GM18505 (cell line): Measurements from ENCODE around the gene STAT5B.
A peak's percentile ranks its signal among the peaks of the same experiment; 100 is the strongest.
"Not testable (repeated sequence)": the region's sequence is repeated elsewhere in the genome, so short reads cannot be mapped to it uniquely, and the experiment has no call there.

Experiments
- ATAC-seq: cut with Tn5 transposase; IDR thresholded peaks from one replicate; pipeline ENCODE4 v1.9.1; 2021; ENCODE audit not compliant: unreplicated experiment
- POLR2A ChIP-seq: IDR thresholded peaks from 4 replicates; pipeline ENCODE4 v1.6.1; 2011; ENCODE audit warnings: borderline replicate concordance; ENCODE audit not compliant: insufficient read depth, insufficient read length; ENCODE audit errors: extremely low read depth

Gene STAT5B

DNA sequence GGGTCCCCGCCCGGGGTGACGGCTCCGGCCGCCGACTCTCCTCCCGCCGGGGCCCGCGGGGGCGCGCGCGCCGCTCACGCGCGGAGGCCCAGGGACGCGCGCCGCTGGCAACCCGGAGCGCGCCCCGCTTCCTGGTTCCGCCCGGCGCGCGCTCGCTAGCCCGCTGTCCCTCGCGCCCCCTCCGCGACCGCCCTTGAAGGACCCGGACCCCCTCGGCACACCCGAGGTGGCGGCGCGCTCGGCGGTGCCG lies at the start of gene STAT5B:
STAT5B (minus strand) TSS at position 33 of the 250 bp plus-strand sequence. CDS start 44,264 bp downstream, outside the sequence.
- ATAC-seq, result peak; percentile 52
- peak; percentile 73 for TF ChIP-seq POLR2A

DNA sequence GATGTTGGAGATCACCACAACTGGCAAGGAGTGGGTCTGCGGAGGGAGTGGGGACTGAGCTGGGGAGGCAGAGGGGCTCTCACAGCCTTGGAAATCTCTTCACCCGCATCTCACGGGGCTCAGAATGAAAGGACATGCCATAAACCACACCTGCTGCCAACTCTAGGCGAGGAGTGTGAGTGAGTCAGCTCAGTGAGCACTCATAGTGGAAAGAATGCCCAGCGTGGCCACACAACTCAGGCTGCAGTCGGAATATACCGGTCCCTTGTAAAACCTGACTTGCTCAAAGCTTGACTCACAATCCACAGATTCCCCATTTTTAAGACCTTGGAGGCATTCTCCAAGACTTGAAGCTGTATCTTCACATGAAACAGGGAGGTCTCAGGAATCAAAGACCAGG lies 48.8 kb upstream of the STAT5B start:
- no peak for ATAC-seq
- TF ChIP-seq POLR2A, result no peak

DNA sequence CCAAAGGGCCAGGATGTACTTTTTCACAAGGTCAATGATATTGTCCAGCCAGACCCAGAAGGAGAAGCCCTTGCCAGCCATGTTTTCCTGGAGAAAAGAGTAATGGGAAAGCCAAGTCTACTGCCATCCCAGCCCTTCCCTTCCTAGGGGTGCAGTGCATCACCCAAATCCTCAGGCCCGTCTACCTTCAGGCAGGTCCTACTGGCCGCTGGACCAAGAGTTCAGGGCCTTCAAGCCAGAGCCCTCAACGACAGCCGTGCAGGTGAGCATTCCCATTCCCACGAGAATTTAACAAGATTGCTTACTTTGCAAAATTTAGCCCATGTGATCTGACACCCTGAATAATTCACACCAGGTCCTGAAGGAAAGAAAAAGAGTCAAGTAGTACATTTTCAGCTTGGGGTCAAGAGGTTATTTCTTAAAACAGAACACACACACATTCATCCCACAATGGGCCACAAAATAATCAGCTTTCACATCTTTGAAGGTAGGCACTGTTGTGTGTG lies 47.1 kb upstream of the STAT5B start:
- ATAC-seq, result no peak
- TF ChIP-seq POLR2A, result no peak

DNA sequence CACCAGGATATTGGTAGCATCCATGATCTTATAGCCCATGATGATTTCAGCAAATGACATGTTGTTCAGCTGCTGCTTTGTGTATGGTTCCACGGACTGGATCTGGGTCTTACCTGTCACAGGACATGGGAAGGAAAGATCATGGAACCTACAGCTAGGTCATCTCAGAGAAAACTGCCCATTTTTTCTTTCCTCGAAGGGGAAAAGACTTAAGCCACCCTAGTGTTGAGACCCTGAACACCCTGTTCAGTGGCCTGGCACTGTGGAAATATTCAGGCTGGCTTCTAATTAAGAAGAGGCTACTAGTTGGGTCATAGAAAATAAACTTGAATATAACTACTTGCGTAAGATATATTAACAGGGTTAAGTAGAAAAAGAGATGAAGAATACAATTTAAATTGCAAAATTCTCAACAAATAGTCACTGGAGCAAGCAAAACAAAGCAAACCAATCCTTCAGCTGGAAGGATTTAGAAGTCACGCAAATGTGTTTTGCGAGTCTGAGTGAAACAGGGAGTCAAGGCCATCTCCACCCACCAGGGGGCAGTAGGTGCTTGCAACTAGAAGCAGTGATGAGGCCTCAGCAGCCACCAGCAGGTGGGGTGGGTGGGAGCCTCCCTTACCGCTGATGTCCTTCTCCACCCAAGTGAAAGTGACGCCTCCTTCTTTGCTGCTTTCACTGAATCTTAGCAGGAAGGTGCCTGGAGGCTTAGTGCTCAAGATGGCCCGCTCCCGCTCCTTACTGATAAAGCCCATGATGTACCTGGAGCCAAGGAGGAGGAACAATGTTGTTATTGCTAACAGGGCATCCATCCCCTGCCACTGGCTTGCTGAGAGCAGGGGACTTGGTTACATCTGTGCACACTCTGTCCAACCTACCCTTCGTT lies 46.4 kb upstream of the STAT5B start:
- peak; percentile 60 for ATAC-seq

DNA sequence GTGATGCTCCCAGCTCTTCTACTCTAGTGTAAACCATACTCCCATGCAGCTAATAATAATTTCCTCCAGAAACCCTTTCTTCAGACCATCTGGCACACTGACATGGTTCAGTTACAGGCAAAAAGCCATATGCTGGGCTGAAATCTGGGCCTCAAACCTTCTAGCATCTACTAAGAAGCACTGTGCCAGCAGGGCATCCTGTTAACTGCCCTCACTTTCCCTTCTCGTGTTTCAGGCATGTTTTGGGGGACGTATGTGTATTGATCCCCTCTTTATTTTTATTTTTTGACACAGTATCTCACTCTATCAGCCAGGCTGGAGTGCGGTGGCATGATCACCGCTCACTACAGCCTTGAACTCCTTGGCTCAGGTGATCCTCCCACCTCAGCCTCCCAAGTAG lies 45.4 kb upstream of the STAT5B start:
- no peak for ATAC-seq
- TF ChIP-seq POLR2A, result no peak

More for the DNA sequence above, 46.4 kb upstream of the STAT5B start:
- peak; percentile 18 for TF ChIP-seq POLR2A

DNA sequence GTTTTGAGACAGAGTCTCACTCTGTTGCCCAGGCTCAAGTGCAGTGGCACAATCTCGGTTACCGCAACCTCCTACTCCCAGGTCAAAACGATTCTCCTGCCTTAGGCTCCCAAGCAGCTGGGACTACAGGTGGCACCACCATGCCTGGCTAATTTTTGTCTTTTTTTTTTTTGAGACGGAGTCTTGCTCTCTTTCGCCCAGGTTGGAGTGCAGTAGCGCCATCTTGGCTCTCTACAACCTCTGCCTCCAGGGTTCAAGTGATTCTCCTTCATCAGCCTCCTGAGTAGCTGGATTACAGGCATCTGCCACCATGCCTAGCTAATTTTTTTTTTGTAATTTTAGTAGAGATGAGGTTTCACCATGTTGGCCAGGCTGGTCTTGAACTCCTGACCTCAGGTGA lies 41.8 kb upstream of the STAT5B start:
- ATAC-seq, result not testable (repeated sequence)

DNA sequence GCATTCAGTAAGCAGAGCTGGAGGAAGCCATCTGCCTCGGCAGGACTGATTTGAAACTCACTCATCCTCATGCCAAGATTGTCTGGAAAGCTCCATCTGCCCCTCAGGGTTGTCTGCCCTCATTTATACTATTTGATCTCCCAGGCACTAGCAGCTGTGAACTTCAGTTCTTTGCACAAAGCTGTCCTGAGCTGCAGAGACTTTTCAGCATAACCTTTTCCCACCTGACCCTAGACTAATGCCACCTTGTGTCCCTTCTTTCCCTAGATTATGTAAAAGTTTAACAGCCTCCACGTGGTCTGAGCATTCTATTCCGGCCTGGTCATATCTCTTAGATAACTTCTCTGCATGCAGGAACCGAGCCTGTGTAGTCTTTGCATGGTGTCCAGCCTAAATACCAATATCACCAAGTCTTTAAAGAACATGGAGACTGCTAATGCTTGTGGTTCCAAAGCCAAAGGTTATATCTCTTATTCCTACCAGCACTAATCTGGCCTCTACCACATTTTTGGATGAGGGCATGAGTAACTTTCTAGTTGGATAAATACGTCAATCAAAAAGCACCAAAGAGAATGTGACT lies 41.2 kb upstream of the STAT5B start:
- no peak for ATAC-seq
- TF ChIP-seq POLR2A, result no peak

DNA sequence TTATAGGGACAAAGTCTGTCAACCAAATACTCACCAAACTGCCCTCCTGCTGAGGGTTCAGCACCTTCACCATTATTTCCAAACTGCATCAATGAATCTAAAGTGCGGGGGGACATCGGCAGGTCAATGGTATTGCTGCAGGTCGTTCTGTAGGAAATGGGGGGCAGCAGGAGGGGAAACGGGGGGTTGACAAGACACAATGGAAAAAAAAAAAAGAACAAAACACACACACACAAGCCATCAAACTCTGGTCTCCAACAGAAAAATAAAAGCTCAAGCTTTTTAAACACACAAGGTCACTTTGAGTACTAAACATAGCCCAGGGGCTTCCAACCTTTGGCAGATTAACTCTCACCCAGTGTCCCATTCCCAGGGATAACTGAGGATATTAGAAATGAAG lies 40.6 kb upstream of the STAT5B start:
- ATAC-seq, result no peak

DNA sequence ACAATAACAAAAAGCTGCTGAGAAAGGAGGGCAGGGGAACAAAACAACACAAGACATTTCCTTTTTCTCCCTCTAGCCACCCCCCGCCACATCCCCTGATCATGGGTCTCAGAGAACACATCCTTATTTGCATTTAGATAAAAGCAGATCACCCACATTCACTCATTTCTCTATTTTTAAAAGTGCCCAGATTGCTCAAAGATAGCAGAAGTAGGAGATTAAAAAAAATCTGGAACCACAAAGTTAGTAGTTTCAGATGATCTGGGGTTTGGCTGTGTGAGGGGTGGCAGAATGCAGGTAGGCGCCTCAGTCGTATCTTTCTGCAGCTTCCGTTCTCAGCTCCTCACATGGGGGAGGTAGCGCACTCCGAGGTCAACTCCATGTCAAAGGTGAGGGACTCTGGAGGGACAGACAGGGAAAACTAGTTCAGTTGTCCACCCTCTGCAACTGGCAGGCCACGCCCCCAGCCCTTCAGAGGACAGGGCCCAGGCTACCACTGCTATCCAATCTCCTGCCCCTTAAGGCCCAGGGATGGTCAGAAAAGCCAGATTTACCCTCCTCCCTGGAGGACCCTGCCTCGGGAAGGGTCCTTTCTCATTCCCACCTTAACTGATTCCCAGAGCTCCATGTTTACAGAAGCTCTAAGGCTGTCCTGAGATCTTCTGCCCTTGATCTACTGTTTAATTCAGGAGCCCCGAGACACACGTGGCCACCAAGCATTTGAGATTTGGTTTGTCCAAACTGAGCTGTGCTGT lies 39.4 kb upstream of the STAT5B start:
- ATAC-seq, result no peak
- no peak for TF ChIP-seq POLR2A

More for the DNA sequence above, 40.6 kb upstream of the STAT5B start:
- no peak for TF ChIP-seq POLR2A

DNA sequence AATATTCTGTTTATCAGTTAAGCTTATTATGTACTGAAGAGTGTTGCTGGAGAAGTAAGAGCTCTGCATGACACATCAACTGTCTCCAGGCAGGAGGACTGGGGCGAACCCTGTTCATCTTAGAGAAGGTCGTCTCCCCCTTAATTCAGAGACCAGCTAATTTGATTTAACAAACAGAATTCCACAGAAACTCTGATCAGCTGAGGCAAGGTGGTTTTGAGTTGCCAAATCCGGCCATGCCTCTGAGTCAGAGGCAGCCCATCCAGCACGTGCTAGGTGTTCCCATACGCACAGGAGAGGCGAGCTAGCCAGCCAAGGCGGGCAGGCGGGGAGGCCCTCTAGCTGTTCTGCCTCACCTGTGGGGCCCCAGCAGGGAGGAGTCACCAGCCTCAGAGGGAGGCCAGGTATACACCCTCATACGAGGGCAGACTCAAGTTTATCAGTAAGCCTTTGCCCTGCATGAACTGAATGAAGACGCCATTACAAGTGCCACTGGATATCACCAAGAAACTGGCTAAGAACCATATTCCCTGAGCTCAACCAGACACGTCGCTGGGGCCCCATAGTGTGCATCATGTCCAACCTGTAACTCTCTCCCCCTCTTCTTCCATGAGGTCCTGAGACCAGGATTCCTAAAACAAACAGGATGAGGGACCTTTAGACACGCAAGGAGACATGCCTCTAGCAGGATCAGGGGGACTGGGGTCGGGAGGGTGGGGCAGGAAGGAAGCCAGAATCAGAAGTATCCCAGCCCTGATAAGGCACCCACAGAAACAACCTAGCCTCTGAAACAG lies 37.8 kb upstream of the STAT5B start:
- no peak for TF ChIP-seq POLR2A
- ATAC-seq, result no peak

DNA sequence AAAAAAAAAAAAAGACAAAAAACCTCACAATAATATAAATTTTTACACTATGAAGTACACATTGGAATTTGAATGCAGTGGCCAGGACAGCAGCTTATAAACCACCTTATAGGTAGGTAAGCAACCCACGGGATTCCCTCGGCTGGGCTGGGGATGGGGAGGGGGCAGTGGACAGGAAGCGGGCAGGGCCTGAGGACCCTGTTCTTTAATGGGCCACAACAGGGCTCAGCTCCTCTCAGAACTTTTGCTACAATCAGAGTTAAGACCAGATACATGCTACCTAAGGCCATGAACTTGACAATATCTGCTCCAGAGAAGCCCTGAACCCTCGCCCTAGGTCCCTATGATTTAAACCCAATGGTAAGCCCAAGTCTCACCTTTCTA lies 37.2 kb upstream of the STAT5B start:
- ATAC-seq, result no peak
- peak; percentile 6 for TF ChIP-seq POLR2A

DNA sequence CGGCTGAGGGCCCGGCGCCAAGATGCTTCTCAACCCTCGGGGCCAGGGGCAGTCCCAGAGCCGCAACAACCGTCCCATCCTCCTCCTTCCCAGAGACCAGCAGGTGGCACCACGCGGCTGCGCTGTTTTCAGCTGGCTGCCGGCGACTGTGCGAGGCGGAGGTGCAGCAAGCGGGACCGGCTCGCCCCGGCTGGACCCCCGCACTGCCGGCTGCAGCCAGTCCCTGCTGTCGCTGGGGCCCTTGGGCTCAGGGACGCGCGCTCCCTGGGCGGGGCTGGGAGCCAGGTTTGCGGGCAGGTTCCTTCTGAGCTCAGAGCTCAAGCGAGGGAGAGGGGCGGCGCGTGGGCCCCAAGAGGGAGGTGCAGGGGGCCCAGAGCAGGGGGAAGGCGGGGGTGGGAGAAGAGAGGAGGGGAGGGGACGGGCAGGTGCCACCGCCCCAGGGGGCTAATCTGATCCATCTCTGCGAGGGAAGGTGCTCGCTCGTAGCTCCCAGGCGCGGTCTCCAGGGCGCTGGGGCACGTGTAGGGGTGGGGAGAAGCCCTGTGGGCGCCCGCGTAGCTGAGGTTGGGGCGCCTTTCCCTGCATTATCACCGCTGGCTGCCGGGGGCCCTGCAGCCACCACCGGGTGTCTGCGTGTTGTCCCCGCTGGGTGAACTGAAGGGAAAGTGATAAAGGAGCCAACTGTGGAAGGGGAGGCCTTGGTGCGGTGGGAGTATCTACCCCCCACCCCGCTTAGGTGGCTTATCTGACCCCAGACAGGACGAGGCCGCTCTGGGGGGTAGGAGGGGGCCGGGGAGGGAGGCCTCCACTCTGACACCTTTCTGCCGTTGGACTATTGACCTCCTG lies 36.3 kb upstream of the STAT5B start:
- peak; percentile 41 for ATAC-seq
- peak; percentile 40 for TF ChIP-seq POLR2A
